PC-3 (cell line): ENCODE measurements around the gene MRO. TPM values are rescaled to one million over a fixed set of nuclear protein-coding genes. Genes with fewer than 3 reads are reported as not detected.
A peak's percentile ranks its signal among the peaks of the same experiment; 100 is the strongest.

ENCODE experiments used
- ATAC-seq: fragments of 200-7000 bp; cut with Tn5 transposase; 2 replicates; pipeline ENCODE4 v1.9.1; 2020; ENCODE audit warnings: mild to moderate bottlenecking, moderate library complexity
- BruUV-seq: library from RNA; stranded (reverse); fragments of 400-500 nt; replicated peaks from 2 replicates; lab custom pipeline; 2021; lab: Mats Ljungman, UMichigan
- CTCF ChIA-PET: fragments of 300-600 bp; sonication (Branson Sonifier 250); formaldehyde crosslinking; loops from one replicate; lab custom pipeline; 2022; ENCODE audit warnings: antibody characterized with exemption; lab: Charles Lee
- POLR2A ChIA-PET: fragments of 300-600 bp; sonication (Branson Sonifier 250); formaldehyde crosslinking; loops from one replicate; lab custom pipeline; 2022; ENCODE audit warnings: antibody characterized with exemption; ENCODE audit not compliant: unreplicated experiment; lab: Charles Lee
- DNase-seq: peaks from one replicate; pipeline ENCODE4 v3.0.0-alpha.2; 2015
- H2AFZ ChIP-seq: fragments of 300-600 bp; sonication (generic); 2 replicates; pipeline ENCODE4 v1.6.0; 2016; ENCODE audit warnings: antibody characterized with exemption, low read length
- H3F3A ChIP-seq: fragments of 300-600 bp; sonication (generic); one replicate; pipeline ENCODE4 v1.6.0; 2017; ENCODE audit warnings: antibody characterized with exemption, low read length, control low read depth, mild to moderate bottlenecking; ENCODE audit not compliant: unreplicated experiment
- H3K27ac ChIP-seq: fragments of 300-600 bp; sonication (generic); 2 replicates; pipeline ENCODE4 v1.5.1; 2016; ENCODE audit warnings: mild to moderate bottlenecking, low read length
- H3K27me3 ChIP-seq: fragments of 300-600 bp; sonication (generic); 2 replicates; pipeline ENCODE4 v1.6.1; 2016; ENCODE audit warnings: low read length, mixed read lengths
- H3K36me3 ChIP-seq: fragments of 300-600 bp; sonication (generic); 2 replicates; pipeline ENCODE4 v1.6.1; 2016; ENCODE audit warnings: low read depth, mixed run types, low read length, mixed read lengths
- H3K4me1 ChIP-seq: fragments of 300-600 bp; sonication (generic); 2 replicates; pipeline ENCODE4 v1.5.1; 2016; ENCODE audit warnings: low read length; ENCODE audit not compliant: insufficient read depth
- H3K4me2 ChIP-seq: fragments of 300-600 bp; sonication (generic); 2 replicates; pipeline ENCODE4 v1.6.0; 2016; ENCODE audit warnings: low read length
- H3K4me3 ChIP-seq: fragments of 300-600 bp; sonication (generic); 2 replicates; pipeline ENCODE4 v1.5.1; 2016; ENCODE audit warnings: mild to moderate bottlenecking, low read length, mixed read lengths
- H3K79me2 ChIP-seq: fragments of 300-600 bp; sonication (generic); 2 replicates; pipeline ENCODE4 v1.6.1; 2017; ENCODE audit warnings: low read length, mixed read lengths
- H3K9ac ChIP-seq: fragments of 300-600 bp; sonication (generic); 2 replicates; pipeline ENCODE4 v1.6.0; 2016; ENCODE audit warnings: mild to moderate bottlenecking, low read length
- H3K9me2 ChIP-seq: fragments of 300-600 bp; sonication (generic); replicated peaks from 2 replicates; pipeline ENCODE4 v1.6.1; 2016; ENCODE audit warnings: mixed run types, low read length, mixed read lengths
- H3K9me3 ChIP-seq: fragments of 300-600 bp; sonication (generic); 2 replicates; pipeline ENCODE4 v1.6.1; 2016; ENCODE audit warnings: low read length, mixed read lengths
- H4K20me1 ChIP-seq: fragments of 300-600 bp; sonication (generic); 2 replicates; pipeline ENCODE4 v1.6.1; 2016; ENCODE audit warnings: low read length, mixed read lengths
- EZH2 ChIP-seq: fragments of 300-600 bp; sonication (generic); IDR thresholded peaks from one replicate; pipeline ENCODE4 v1.6.1; 2017; ENCODE audit warnings: antibody characterized with exemption, mild to moderate bottlenecking, low read length; ENCODE audit not compliant: unreplicated experiment
- EZH2phosphoT487 ChIP-seq: fragments of 300-600 bp; sonication (generic); IDR thresholded peaks from 2 replicates; pipeline ENCODE4 v1.6.1; 2018; ENCODE audit warnings: mild to moderate bottlenecking, antibody characterized with exemption, low read length, borderline replicate concordance
- intact Hi-C: fragments of 100-400 bp; cut with micrococcal nuclease; formaldehyde crosslinking; loops from 2 replicates; pipeline ENCODE4 v1.9.0; 2023
- total RNA-seq: library from RNA; depleted of rRNA; stranded (reverse); fragments of >200 nt; gene quantifications from 2 replicates; pipeline ENCODE4 v1.2.3, GENCODE V29; 2014
- TF ChIP-seq, protein P1 (sequence below): fragments of 300-600 bp; sonication (generic); conservative IDR thresholded peaks from 2 replicates; pipeline ENCODE4 v1.5.1; 2017; ENCODE audit warnings: antibody characterized with exemption, low read depth, mild to moderate bottlenecking, low read length

MRO gene
- total RNA-seq, 1 experiment from 2014 or later, result 0.55 TPM

DNA sequence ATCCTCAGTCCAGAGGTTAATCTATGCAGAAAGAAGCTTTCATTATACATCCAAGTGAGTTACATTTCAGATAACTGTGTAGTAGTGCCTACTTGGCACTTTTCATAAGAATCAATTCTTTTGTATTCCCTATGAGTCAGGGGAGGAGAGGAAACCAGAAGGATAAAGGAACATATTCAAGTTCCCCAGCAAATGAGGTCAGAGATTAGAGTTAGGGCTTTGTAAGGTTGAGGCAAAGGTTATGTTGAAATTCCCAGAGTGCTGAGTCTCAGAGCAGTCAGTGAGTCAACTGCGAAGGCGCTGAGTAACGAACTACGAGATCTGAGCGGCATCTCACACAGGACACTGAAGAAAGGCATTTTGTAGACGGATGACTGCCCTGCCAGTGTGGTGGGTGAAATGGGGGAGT is 34.1 kb upstream of the MRO start:
- H3K36me3 ChIP-seq, result no peaks in the 10 kb centered on the region
- TF ChIP-seq EZH2, result no peak
- TF ChIP-seq, protein P1, sequence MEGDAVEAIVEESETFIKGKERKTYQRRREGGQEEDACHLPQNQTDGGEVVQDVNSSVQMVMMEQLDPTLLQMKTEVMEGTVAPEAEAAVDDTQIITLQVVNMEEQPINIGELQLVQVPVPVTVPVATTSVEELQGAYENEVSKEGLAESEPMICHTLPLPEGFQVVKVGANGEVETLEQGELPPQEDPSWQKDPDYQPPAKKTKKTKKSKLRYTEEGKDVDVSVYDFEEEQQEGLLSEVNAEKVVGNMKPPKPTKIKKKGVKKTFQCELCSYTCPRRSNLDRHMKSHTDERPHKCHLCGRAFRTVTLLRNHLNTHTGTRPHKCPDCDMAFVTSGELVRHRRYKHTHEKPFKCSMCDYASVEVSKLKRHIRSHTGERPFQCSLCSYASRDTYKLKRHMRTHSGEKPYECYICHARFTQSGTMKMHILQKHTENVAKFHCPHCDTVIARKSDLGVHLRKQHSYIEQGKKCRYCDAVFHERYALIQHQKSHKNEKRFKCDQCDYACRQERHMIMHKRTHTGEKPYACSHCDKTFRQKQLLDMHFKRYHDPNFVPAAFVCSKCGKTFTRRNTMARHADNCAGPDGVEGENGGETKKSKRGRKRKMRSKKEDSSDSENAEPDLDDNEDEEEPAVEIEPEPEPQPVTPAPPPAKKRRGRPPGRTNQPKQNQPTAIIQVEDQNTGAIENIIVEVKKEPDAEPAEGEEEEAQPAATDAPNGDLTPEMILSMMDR, result no peak
- TF ChIP-seq EZH2phosphoT487, result no peak
- no peaks in the 10 kb centered on the region for H3K9me2 ChIP-seq
- ATAC-seq, result peak; percentile 38
- H4K20me1 ChIP-seq, result no peaks in the 10 kb centered on the region
- CTCF ChIA-PET, result no interaction called here
- no peak overlapping the region for H2AFZ ChIP-seq
- no peaks in the 10 kb centered on the region for H3K9me3 ChIP-seq
- no peak overlapping the region for H3K9ac ChIP-seq
- H3K4me2 ChIP-seq, result no peak overlapping the region
- no peaks in the 10 kb centered on the region for H3K27me3 ChIP-seq
- no peak overlapping the region for H3K27ac ChIP-seq
- H3K4me3 ChIP-seq, result no peak overlapping the region
- no peaks in the 10 kb centered on the region for H3F3A ChIP-seq
- POLR2A ChIA-PET, result no interaction called here
- no TSS peak for BruUV-seq
- H3K79me2 ChIP-seq, result no peaks in the 10 kb centered on the region
- intact Hi-C loops, result no loop called here
- no peaks in the 10 kb centered on the region for H3K4me1 ChIP-seq
- DNase-seq, result peak; percentile 29

DNA sequence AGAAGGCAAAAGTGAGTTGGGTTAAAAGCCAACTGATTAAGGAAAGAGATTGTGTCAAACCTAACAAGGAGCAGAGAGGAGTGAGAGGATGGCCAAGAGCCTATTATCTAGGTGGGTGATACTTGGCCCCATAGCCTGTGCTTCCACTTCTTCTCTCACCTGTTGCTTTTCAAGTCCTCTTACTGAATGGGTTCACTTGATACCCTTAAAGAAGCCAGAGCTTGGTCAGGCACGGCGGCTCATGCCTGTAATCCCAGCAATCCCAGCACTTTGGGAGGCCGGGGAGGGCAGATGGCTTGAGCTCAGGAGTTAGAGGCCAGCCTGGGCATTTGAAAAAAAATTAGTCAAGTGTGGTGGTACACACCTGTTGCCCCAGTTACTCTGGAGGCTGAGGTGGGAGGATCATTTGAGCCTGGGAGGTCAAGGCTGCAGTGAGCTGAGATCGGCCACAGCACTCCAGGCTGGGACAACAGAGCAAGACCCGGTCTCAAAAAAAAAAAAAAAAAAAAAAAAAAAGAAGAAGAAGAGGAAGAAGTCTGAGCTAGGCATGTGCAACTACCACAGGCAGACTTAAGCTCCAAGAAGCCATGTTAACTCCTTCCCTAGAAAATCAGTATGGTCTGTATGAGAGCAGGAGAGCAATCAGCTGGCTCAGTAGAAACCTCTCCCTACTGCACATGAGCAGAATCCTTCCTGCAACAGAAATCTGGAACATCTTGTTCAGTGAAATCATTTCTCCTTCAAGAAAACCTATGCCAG is 30.7 kb upstream of the MRO start:
- BruUV-seq, result no TSS peak
- Histone ChIP-seq H3F3A (no peaks in the 10 kb centered on the region), H3K9me2 (no peaks in the 10 kb centered on the region), H3K27me3 (no peaks in the 10 kb centered on the region), H4K20me1 (no peaks in the 10 kb centered on the region), H3K4me2 (no peak overlapping the region), H3K27ac (no peak overlapping the region), H3K9ac (no peak overlapping the region), H3K4me1 (no peaks in the 10 kb centered on the region), H3K4me3 (no peak overlapping the region), H2AFZ (no peak overlapping the region), H3K9me3 (no peaks in the 10 kb centered on the region), H3K79me2 (no peaks in the 10 kb centered on the region), H3K36me3 (no peaks in the 10 kb centered on the region)
- ChIA-PET CTCF (no interaction called here), POLR2A (no interaction called here)
- ATAC-seq (no peak), DNase-seq (no peak)
- TF ChIP-seq EZH2 (no peak), EZH2phosphoT487 (no peak)
- TF ChIP-seq, protein P1, result no peak
- intact Hi-C loops, result no loop called here

DNA sequence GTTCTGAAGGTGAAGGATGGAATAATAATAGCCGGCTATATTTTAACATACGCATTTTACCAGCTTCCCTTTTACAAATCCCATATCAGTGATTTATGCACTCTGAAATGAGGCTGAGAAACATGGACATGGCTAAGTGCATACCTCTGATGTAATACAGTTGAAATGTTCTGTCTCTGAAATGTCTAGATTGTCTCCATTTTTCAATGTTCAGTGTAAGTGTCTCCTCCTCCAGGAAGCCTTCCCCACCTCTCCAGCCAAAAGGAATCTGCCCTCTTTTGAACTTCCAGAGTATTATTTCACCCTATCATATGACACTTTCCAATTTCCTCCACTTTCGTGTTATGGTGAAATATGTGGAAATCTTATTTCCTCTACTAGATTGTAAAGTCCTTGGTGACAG is 29.6 kb upstream of the MRO start:
- CTCF ChIA-PET, result no interaction called here

More for the DNA sequence above, 29.6 kb upstream of the MRO start:
- Histone ChIP-seq H3K27me3 (no peaks in the 10 kb centered on the region), H3K27ac (no peak overlapping the region), H2AFZ (no peak overlapping the region), H3K79me2 (no peaks in the 10 kb centered on the region), H3K9me3 (no peaks in the 10 kb centered on the region), H3K9me2 (no peaks in the 10 kb centered on the region), H3F3A (no peaks in the 10 kb centered on the region), H3K4me3 (no peak overlapping the region), H3K36me3 (no peaks in the 10 kb centered on the region), H3K4me1 (no peaks in the 10 kb centered on the region), H3K4me2 (no peak overlapping the region), H3K9ac (no peak overlapping the region), H4K20me1 (no peaks in the 10 kb centered on the region)
- POLR2A ChIA-PET, result no interaction called here
- intact Hi-C loops, result no loop called here
- no peak for TF ChIP-seq EZH2phosphoT487
- TF ChIP-seq, protein P1, result no peak
- no peak for TF ChIP-seq EZH2
- no TSS peak for BruUV-seq
- DNase-seq, result no peak
- ATAC-seq, result no peak
